ENCODE data around the gene MTA3.

The MTA3 gene

DNA sequence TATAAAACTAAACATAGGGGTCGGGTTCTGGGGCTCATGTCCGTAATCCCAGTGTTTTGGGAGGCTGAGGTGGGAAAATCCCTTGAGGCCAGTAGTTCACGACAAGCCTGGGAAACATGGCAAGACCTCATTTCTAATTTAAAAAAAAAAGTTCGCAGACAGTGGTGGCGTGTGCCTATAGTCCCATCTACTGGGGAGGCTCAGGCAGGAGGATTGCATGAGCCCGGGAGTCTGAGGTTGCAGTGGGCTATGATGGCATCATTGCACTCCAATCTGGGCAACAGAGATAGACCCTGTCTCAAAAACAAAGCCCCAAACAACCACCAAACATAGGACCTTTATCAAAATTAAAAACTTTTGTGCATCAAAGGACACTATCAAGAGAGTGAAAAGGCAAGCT lies 233.7 kb downstream of the MTA3 start:
- Histone ChIP-seq H3K27ac (replicated peaks) (no peak overlapping the region), H3K27me3 (ENCODE audit: insufficient read depth, poor library complexity, severe bottlenecking) (no peaks in the 10 kb centered on the region), H3K4me3 (replicated peaks; ENCODE audit: insufficient read depth, low read length) (no peak overlapping the region)
- no peak for DNase-seq (ENCODE audit: low read depth in 1 of 2, low spot score in 1 of 2)
- TF ChIP-seq, protein P1, sequence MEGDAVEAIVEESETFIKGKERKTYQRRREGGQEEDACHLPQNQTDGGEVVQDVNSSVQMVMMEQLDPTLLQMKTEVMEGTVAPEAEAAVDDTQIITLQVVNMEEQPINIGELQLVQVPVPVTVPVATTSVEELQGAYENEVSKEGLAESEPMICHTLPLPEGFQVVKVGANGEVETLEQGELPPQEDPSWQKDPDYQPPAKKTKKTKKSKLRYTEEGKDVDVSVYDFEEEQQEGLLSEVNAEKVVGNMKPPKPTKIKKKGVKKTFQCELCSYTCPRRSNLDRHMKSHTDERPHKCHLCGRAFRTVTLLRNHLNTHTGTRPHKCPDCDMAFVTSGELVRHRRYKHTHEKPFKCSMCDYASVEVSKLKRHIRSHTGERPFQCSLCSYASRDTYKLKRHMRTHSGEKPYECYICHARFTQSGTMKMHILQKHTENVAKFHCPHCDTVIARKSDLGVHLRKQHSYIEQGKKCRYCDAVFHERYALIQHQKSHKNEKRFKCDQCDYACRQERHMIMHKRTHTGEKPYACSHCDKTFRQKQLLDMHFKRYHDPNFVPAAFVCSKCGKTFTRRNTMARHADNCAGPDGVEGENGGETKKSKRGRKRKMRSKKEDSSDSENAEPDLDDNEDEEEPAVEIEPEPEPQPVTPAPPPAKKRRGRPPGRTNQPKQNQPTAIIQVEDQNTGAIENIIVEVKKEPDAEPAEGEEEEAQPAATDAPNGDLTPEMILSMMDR (IDR thresholded peaks at IDR 0.05; ENCODE audit: insufficient read depth, low read length), result no peak
- TF ChIP-seq SPI1 (IDR thresholded peaks at IDR 0.05; ENCODE audit: borderline replicate concordance, low read depth), result no peak
- TF ChIP-seq, protein P2, sequence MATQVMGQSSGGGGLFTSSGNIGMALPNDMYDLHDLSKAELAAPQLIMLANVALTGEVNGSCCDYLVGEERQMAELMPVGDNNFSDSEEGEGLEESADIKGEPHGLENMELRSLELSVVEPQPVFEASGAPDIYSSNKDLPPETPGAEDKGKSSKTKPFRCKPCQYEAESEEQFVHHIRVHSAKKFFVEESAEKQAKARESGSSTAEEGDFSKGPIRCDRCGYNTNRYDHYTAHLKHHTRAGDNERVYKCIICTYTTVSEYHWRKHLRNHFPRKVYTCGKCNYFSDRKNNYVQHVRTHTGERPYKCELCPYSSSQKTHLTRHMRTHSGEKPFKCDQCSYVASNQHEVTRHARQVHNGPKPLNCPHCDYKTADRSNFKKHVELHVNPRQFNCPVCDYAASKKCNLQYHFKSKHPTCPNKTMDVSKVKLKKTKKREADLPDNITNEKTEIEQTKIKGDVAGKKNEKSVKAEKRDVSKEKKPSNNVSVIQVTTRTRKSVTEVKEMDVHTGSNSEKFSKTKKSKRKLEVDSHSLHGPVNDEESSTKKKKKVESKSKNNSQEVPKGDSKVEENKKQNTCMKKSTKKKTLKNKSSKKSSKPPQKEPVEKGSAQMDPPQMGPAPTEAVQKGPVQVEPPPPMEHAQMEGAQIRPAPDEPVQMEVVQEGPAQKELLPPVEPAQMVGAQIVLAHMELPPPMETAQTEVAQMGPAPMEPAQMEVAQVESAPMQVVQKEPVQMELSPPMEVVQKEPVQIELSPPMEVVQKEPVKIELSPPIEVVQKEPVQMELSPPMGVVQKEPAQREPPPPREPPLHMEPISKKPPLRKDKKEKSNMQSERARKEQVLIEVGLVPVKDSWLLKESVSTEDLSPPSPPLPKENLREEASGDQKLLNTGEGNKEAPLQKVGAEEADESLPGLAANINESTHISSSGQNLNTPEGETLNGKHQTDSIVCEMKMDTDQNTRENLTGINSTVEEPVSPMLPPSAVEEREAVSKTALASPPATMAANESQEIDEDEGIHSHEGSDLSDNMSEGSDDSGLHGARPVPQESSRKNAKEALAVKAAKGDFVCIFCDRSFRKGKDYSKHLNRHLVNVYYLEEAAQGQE (IDR thresholded peaks at IDR 0.05; ENCODE audit: insufficient replicate concordance, low read depth), result no peak
- no peak for TF ChIP-seq GABPA (IDR thresholded peaks at IDR 0.05; ENCODE audit: low read depth)

DNA sequence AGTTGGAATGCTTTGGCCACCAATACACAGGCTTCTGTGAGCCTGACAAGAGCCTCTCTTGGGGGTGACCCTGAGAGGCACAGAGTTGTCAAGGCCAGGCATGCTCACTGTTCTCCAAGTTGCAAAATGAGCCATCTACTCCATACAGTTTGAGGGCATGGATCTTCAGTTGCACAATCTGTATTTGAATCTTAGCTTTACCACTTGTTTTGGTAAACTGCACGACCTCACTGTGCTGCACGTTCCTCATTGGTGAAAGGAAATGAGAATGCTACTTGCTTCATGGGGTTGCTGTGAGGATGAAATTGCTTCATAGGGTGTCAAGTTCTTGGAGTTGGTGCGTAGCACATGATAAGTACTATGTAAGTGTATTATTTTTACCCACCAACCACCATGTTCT lies 235.9 kb downstream of the MTA3 start:
- TF ChIP-seq GABPA (IDR thresholded peaks at IDR 0.05; ENCODE audit: low read depth), result no peak
- 0 out of 2 replicates have a peak, but pooled peaks have one; percentile 31 for TF ChIP-seq POLR2AphosphoS5 (IDR thresholded peaks at IDR 0.05; ENCODE audit: low read depth)
- no peaks in the 10 kb centered on the region for H3K27me3 ChIP-seq (ENCODE audit: insufficient read depth, poor library complexity, severe bottlenecking)
- peak overlapping the region; percentile 57 for H3K27ac ChIP-seq (replicated peaks)
- peak; percentile 88 to 94 for DNase-seq (ENCODE audit: low read depth in 1 of 2, low spot score in 1 of 2)
- H3K4me3 ChIP-seq (replicated peaks; ENCODE audit: insufficient read depth, low read length), result no peak overlapping the region

DNA sequence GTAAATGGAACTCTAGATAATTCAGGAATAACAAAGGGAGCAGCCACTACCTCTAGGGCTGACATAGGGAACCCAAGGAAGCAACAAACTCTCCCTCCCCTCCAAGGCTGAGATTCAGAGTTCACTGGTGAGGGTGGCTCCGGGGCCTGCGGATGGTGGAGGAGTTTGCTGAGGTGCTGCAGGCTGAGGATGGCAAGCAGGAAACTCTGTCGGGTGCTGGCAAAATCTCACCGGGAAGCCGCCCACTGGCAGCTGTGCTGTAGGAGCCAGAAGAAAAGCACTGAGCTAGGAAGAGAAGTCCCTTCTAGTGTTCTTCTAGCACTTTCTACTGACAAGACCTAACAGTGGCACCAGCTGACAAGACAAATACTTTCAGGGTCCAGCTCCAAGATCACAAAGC lies 236.5 kb downstream of the MTA3 start:
- no peak overlapping the region for H3K4me3 ChIP-seq (replicated peaks; ENCODE audit: insufficient read depth, low read length)
- TF ChIP-seq, protein P1 (IDR thresholded peaks at IDR 0.05; ENCODE audit: insufficient read depth, low read length), result no peak
- no peak for TF ChIP-seq GABPA (IDR thresholded peaks at IDR 0.05; ENCODE audit: low read depth)
- TF ChIP-seq, protein P2 (IDR thresholded peaks at IDR 0.05; ENCODE audit: insufficient replicate concordance, low read depth), result no peak
- TF ChIP-seq SPI1 (IDR thresholded peaks at IDR 0.05; ENCODE audit: borderline replicate concordance, low read depth), result no peak
- no peak for TF ChIP-seq POLR2AphosphoS5 (IDR thresholded peaks at IDR 0.05; ENCODE audit: low read depth)
- no peaks in the 10 kb centered on the region for H3K27me3 ChIP-seq (ENCODE audit: insufficient read depth, poor library complexity, severe bottlenecking)
- no peak for DNase-seq (ENCODE audit: low read depth in 1 of 2, low spot score in 1 of 2)
- peak overlapping the region; percentile 57 for H3K27ac ChIP-seq (replicated peaks)
